Gastroesophageal sphincter (tissue), 4 donors: ENCODE data around the gene SLC4A4. TPM values are rescaled to one million over a fixed set of nuclear protein-coding genes. Genes with fewer than 3 reads are reported as not detected.

Experiments used
- ATAC-seq: fragments of 150-250 bp; one replicate; pipeline ENCODE4 v1.9.1; 2016; ENCODE audit warnings: mild to moderate bottlenecking, moderate library complexity
- H3K27ac ChIP-seq, 4 donors: fragments of 200-600 bp; sonication (generic) in 3 of 4; 1 replicate in 3 of 4; 2 replicates in 1 of 4; pipeline ENCODE4 v1.5.1; 2016 to 2019
- H3K27me3 ChIP-seq: fragments of 200-600 bp; sonication (generic); one replicate; pipeline ENCODE4 v1.5.1; 2019
- H3K36me3 ChIP-seq, 2 donors: fragments of 200-600 bp; sonication (generic); one replicate each; pipeline ENCODE4 v1.5.1; 2019; ENCODE audit warnings: control low read depth in 1 of 2
- H3K4me1 ChIP-seq, 3 donors: fragments of 200-600 bp; sonication (generic); 1 replicate in 2 of 3; 2 replicates in 1 of 3; pipeline ENCODE4 v1.5.1; 2016 to 2019; ENCODE audit warnings: control low read depth in 2 of 3
- H3K4me3 ChIP-seq, 2 donors: fragments of 200-600 bp; sonication (generic); one replicate each; pipeline ENCODE4 v1.5.1; 2019; ENCODE audit warnings: mild to moderate bottlenecking in 1 of 2, moderate library complexity in 1 of 2
- H3K9me3 ChIP-seq, 3 donors: fragments of 200-600 bp; sonication (generic); one replicate each; pipeline ENCODE4 v1.5.1; 2017 to 2019; ENCODE audit warnings: control low read depth in 2 of 3
- EP300 ChIP-seq: sonication (generic); formaldehyde crosslinking; IDR thresholded peaks from one replicate; pipeline ENCODE4 v1.6.1; 2017; ENCODE audit warnings: antibody characterized with exemption, mild to moderate bottlenecking
- POLR2A ChIP-seq, 2 donors: fragments of 450-650 bp; IDR thresholded peaks; one replicate each; pipeline ENCODE4 v1.6.1; 2017; ENCODE audit warnings: antibody characterized with exemption in 2 of 2, mild to moderate bottlenecking in 2 of 2, moderate library complexity in 1 of 2
- POLR2AphosphoS5 ChIP-seq: sonication (generic); formaldehyde crosslinking; IDR thresholded peaks from one replicate; pipeline ENCODE4 v1.6.1; 2017; ENCODE audit warnings: antibody characterized with exemption
- WGBS, 2 donors: methylation state at CpG; one replicate each; pipeline ENCODE4 v1.1.5; 2018; ENCODE audit warnings: low coverage in 1 of 2; 5-methylcytosine and 5-hydroxymethylcytosine counted together
- total RNA-seq, 4 donors: library from RNA; depleted of rRNA; stranded (reverse); fragments of >200 nt; gene quantifications; one replicate each; pipeline ENCODE4 v1.1.0, GENCODE V29; 2016
- TF ChIP-seq, protein P1 (sequence below), 4 experiments: fragments of 200-600 bp in 2 of 4; fragments of 450-650 bp in 2 of 4; sonication (generic) in 1 of 4; IDR thresholded peaks; one replicate each; pipeline ENCODE4 v1.5.1; 2017 to 2019; ENCODE audit warnings: antibody characterized with exemption in 4 of 4, mild to moderate bottlenecking in 2 of 4, moderate library complexity in 2 of 4

The SLC4A4 gene
- total RNA-seq, 4 donors from 2014 or later: 3.2 to 5.5 (median 4.4) TPM

GRCh38 chr4:71592793-71593192 is 254.0 kb downstream of the SLC4A4 start:
- TF ChIP-seq POLR2A (IDR thresholded peaks at IDR 0.05): no peak
- TF ChIP-seq, protein P1, sequence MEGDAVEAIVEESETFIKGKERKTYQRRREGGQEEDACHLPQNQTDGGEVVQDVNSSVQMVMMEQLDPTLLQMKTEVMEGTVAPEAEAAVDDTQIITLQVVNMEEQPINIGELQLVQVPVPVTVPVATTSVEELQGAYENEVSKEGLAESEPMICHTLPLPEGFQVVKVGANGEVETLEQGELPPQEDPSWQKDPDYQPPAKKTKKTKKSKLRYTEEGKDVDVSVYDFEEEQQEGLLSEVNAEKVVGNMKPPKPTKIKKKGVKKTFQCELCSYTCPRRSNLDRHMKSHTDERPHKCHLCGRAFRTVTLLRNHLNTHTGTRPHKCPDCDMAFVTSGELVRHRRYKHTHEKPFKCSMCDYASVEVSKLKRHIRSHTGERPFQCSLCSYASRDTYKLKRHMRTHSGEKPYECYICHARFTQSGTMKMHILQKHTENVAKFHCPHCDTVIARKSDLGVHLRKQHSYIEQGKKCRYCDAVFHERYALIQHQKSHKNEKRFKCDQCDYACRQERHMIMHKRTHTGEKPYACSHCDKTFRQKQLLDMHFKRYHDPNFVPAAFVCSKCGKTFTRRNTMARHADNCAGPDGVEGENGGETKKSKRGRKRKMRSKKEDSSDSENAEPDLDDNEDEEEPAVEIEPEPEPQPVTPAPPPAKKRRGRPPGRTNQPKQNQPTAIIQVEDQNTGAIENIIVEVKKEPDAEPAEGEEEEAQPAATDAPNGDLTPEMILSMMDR (IDR thresholded peaks at IDR 0.05): no peak
- WGBS, 2 donors: 31 to 100% methylated on average over 1 of the region's 1 CpG
- peaks cover 0 to 5% (median 0%) of the 10 kb centered on the region in 3 donors for H3K9me3 ChIP-seq
- no peak overlapping the region for H3K4me3 ChIP-seq
- ATAC-seq: no peak
- H3K27me3 ChIP-seq: no peaks in the 10 kb centered on the region
- no peaks in the 10 kb centered on the region for H3K4me1 ChIP-seq
- no peaks in the 10 kb centered on the region for H3K36me3 ChIP-seq
- no peak overlapping the region for H3K27ac ChIP-seq

- Histone ChIP-seq H3K27ac (no peak overlapping the region), H3K36me3 (no peaks in the 10 kb centered on the region), H3K9me3 (peaks cover 0 to 5% (median 0%) of the 10 kb centered on the region in 3 donors), H3K4me1 (no peaks in the 10 kb centered on the region), H3K4me3 (no peak overlapping the region), H3K27me3 (no peaks in the 10 kb centered on the region)
- no peak for ATAC-seq
- TF ChIP-seq POLR2AphosphoS5: no peak
- TF ChIP-seq, protein P1 (IDR thresholded peaks at IDR 0.05): no peak
- no peak for TF ChIP-seq POLR2A (IDR thresholded peaks at IDR 0.05)
- TF ChIP-seq EP300: no peak
Observed at GRCh38 chr4:71593311-71593710, 254.5 kb downstream of the SLC4A4 start.

- TF ChIP-seq, protein P1 (IDR thresholded peaks at IDR 0.05): no peak
- TF ChIP-seq POLR2A (IDR thresholded peaks at IDR 0.05) (no peak), EP300 (no peak), POLR2AphosphoS5 (no peak)
- Histone ChIP-seq H3K9me3 (no peaks in the 10 kb centered on the region), H3K4me3 (no peak overlapping the region), H3K4me1 (no peaks in the 10 kb centered on the region), H3K27ac (no peak overlapping the region), H3K27me3 (no peaks in the 10 kb centered on the region), H3K36me3 (no peaks in the 10 kb centered on the region)
- ATAC-seq: no peak
- WGBS, 2 donors: 18 to 30% methylated on average over 2 of the region's 2 CpGs
Observed at GRCh38 chr4:71595576-71596108, 256.8 kb downstream of the SLC4A4 start.

DNA sequence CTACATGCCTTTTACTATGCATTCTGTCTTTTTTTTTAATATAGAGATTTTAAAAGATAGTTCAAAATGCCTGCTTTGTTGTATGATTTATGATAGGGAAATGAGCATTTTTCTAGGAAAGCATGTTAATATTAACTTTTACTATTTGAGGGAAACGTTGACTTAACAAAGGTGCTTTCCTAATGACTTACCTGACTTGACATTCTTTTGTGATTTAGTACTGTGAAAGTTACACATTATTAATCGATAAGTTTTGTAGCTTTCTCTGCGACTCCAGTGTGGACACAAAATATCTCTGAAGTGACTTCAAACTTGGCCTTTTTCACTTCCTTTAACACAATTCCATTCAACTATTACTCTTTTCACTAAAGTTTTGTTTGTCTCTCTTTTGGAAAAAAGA is 260.8 kb downstream of the SLC4A4 start:
- Histone ChIP-seq H3K27me3 (no peaks in the 10 kb centered on the region), H3K36me3 (no peaks in the 10 kb centered on the region), H3K4me1 (no peaks in the 10 kb centered on the region), H3K9me3 (no peaks in the 10 kb centered on the region), H3K27ac (no peak overlapping the region), H3K4me3 (no peak overlapping the region)
- ATAC-seq: no peak
- 56 to 68% methylated on average over 3 of the region's 3 CpGs for WGBS, 2 donors
- TF ChIP-seq POLR2A (IDR thresholded peaks at IDR 0.05): no peak
- no peak for TF ChIP-seq POLR2AphosphoS5
- TF ChIP-seq, protein P1 (IDR thresholded peaks at IDR 0.05): no peak
- no peak for TF ChIP-seq EP300

- Histone ChIP-seq H3K9me3 (no peaks in the 10 kb centered on the region), H3K4me3 (no peak overlapping the region), H3K27ac (no peak overlapping the region), H3K36me3 (no peaks in the 10 kb centered on the region), H3K27me3 (peaks cover 2% of the 10 kb centered on the region), H3K4me1 (no peaks in the 10 kb centered on the region)
- 74 to 100% methylated on average over 1 to 6 of the region's 6 CpGs for WGBS, 2 donors
- ATAC-seq: no peak
- TF ChIP-seq POLR2A (IDR thresholded peaks at IDR 0.05) (no peak), POLR2AphosphoS5 (no peak), EP300 (no peak)
- TF ChIP-seq, protein P1 (IDR thresholded peaks at IDR 0.05): no peak
Observed at GRCh38 chr4:71602289-71602900, 263.6 kb downstream of the SLC4A4 start.
